IMR-90 (cell line): ENCODE data around the gene CCDC142. TPM values are rescaled to one million over a fixed set of nuclear protein-coding genes. Genes with fewer than 3 reads are reported as not detected.

ENCODE experiments used
- ATAC-seq: fragments of 200-7000 bp; cut with Tn5 transposase; 2 replicates; pipeline ENCODE4 v1.9.1; 2020; ENCODE audit warnings: low read depth, mild to moderate bottlenecking, moderate library complexity
- BruUV-seq: library from RNA; stranded (reverse); fragments of 400-500 nt; replicated peaks from 2 replicates; lab custom pipeline; 2021; lab: Mats Ljungman, UMichigan
- CTCF ChIA-PET: fragments of 300-600 bp; formaldehyde crosslinking; extraction: SDS; loops from one replicate; lab custom pipeline; 2021; ENCODE audit warnings: antibody characterized with exemption; lab: Yijun Ruan, JAX
- POLR2A ChIA-PET: fragments of 300-600 bp; sonication (Branson Sonifier 250); formaldehyde crosslinking; loops from one replicate; lab custom pipeline; 2022; ENCODE audit warnings: antibody characterized with exemption; ENCODE audit not compliant: unreplicated experiment; lab: Charles Lee
- DNase-seq: peaks from one replicate; pipeline ENCODE4 v3.0.0; 2013
- H2AFZ ChIP-seq: replicated peaks from 2 replicates; pipeline ENCODE3; 2013; ENCODE audit warnings: low read length, mild to moderate bottlenecking; ENCODE audit not compliant: poor library complexity
- H2AK5ac ChIP-seq: 2 replicates; pipeline ENCODE4 v1.6.1; 2013; ENCODE audit warnings: low read depth, low read length, inconsistent platforms
- H2AK9ac ChIP-seq: replicated peaks from 2 replicates; pipeline ENCODE3; 2013; ENCODE audit warnings: mild to moderate bottlenecking, low read depth, low read length, moderate library complexity; ENCODE audit not compliant: poor library complexity
- H2BK120ac ChIP-seq: 2 replicates; pipeline ENCODE4 v1.6.1; 2013; ENCODE audit warnings: low read depth, low read length, inconsistent platforms
- H2BK15ac ChIP-seq: 3 replicates; pipeline ENCODE4 v1.6.1; 2013; ENCODE audit warnings: low read depth, low read length, inconsistent platforms
- H2BK20ac ChIP-seq: 2 replicates; pipeline ENCODE4 v1.6.1; 2013; ENCODE audit warnings: low read depth, mild to moderate bottlenecking, inconsistent platforms, low read length, moderate library complexity
- H2BK5ac ChIP-seq: 2 replicates; pipeline ENCODE4 v1.6.1; 2013; ENCODE audit warnings: mild to moderate bottlenecking, low read depth, low read length, inconsistent platforms; ENCODE audit not compliant: poor library complexity, severe bottlenecking
- H3K14ac ChIP-seq: replicated peaks from 2 replicates; pipeline ENCODE4 v1.6.1; 2013; ENCODE audit warnings: low read depth, low read length, inconsistent platforms
- H3K18ac ChIP-seq: 2 replicates; pipeline ENCODE4 v1.6.1; 2013; ENCODE audit warnings: low read depth, low read length, control low read depth
- H3K23ac ChIP-seq: 2 replicates; pipeline ENCODE4 v1.6.1; 2013; ENCODE audit warnings: low read depth, low read length, inconsistent platforms
- H3K27ac ChIP-seq: 2 replicates; pipeline ENCODE4 v1.5.1; 2013; ENCODE audit warnings: mild to moderate bottlenecking, control low read depth, low read length; ENCODE audit not compliant: insufficient read depth
- H3K27me3 ChIP-seq: 2 replicates; pipeline ENCODE4 v1.6.1; 2013; ENCODE audit warnings: low read length; ENCODE audit not compliant: control insufficient read depth, insufficient read depth
- H3K36me3 ChIP-seq: 2 replicates; pipeline ENCODE4 v1.6.1; 2013; ENCODE audit warnings: low read length, mixed read lengths; ENCODE audit not compliant: control insufficient read depth, insufficient read depth
- H3K4ac ChIP-seq: 2 replicates; pipeline ENCODE4 v1.6.1; 2013; ENCODE audit warnings: low read depth, low read length, inconsistent platforms
- H3K4me1 ChIP-seq: 2 replicates; pipeline ENCODE4 v1.6.1; 2013; ENCODE audit warnings: low read length, mixed read lengths; ENCODE audit not compliant: control insufficient read depth, insufficient read depth
- H3K4me2 ChIP-seq: 2 replicates; pipeline ENCODE4 v1.6.1; 2013; ENCODE audit warnings: low read depth, mild to moderate bottlenecking, control low read depth, low read length, moderate library complexity
- H3K4me3 ChIP-seq: 2 replicates; pipeline ENCODE4 v1.5.1; 2013; ENCODE audit warnings: low read depth, mild to moderate bottlenecking, control low read depth, low read length, moderate library complexity; ENCODE audit not compliant: insufficient read depth
- H3K56ac ChIP-seq: 2 replicates; pipeline ENCODE4 v1.6.1; 2013; ENCODE audit warnings: low read length, inconsistent platforms; ENCODE audit not compliant: insufficient read depth; ENCODE audit errors: extremely low read depth
- H3K79me1 ChIP-seq, 2 experiments: 2 replicates each; pipeline ENCODE4 v1.6.1; 2013; ENCODE audit warnings: low read length in 2 of 2, inconsistent platforms in 1 of 2, low read depth in 1 of 2
- H3K9ac ChIP-seq: 2 replicates; pipeline ENCODE4 v1.6.1; 2013; ENCODE audit warnings: low read depth, low read length, control low read depth
- H3K9me1 ChIP-seq: 2 replicates; pipeline ENCODE4 v1.6.1; 2013; ENCODE audit warnings: low read length, inconsistent platforms; ENCODE audit not compliant: insufficient read depth
- H3K9me3 ChIP-seq: 2 replicates; pipeline ENCODE4 v1.6.1; 2013; ENCODE audit warnings: low read length; ENCODE audit not compliant: control insufficient read depth, insufficient read depth
- H4K20me1 ChIP-seq: 2 replicates; pipeline ENCODE4 v1.6.1; 2013; ENCODE audit warnings: low read length, inconsistent platforms; ENCODE audit not compliant: insufficient read depth
- H4K5ac ChIP-seq: 2 replicates; pipeline ENCODE4 v1.6.1; 2013; ENCODE audit warnings: mild to moderate bottlenecking, low read depth, low read length, control low read depth
- H4K8ac ChIP-seq, 2 experiments: 2 replicates each; pipeline ENCODE4 v1.6.1; 2013; ENCODE audit warnings: low read depth in 2 of 2, low read length in 2 of 2, control low read depth in 1 of 2, inconsistent platforms in 1 of 2
- H4K91ac ChIP-seq: 2 replicates; pipeline ENCODE4 v1.6.1; 2013; ENCODE audit warnings: low read depth, low read length, inconsistent platforms; ENCODE audit not compliant: insufficient read depth
- CEBPB ChIP-seq: IDR thresholded peaks from 2 replicates; pipeline ENCODE4 v1.6.1; 2012; ENCODE audit warnings: low read depth, low read length, improper control_type of control experiment
- ELK1 ChIP-seq: fragments of 150-350 bp; IDR thresholded peaks from 2 replicates; pipeline ENCODE4 v1.6.1; 2016; ENCODE audit warnings: low read depth, mild to moderate bottlenecking, low read length, moderate library complexity, borderline replicate concordance
- FOS ChIP-seq: fragments of 150-350 bp; IDR thresholded peaks from 2 replicates; pipeline ENCODE4 v1.6.1; 2016; ENCODE audit warnings: low read depth, low read length
- MXI1 ChIP-seq: IDR thresholded peaks from 2 replicates; pipeline ENCODE4 v1.6.1; 2012; ENCODE audit warnings: low read depth, mild to moderate bottlenecking, low read length, moderate library complexity, borderline replicate concordance
- POLR2A ChIP-seq: IDR thresholded peaks from 2 replicates; pipeline ENCODE4 v1.6.1; 2012; ENCODE audit warnings: mild to moderate bottlenecking, low read depth, low read length
- USF2 ChIP-seq: fragments of 150-350 bp; IDR thresholded peaks from 2 replicates; pipeline ENCODE4 v1.6.1; 2017; ENCODE audit warnings: mild to moderate bottlenecking, antibody characterized with exemption, low read length, low read depth
- WGBS, 2 experiments: methylation state at CpG; one replicate each; pipeline versions ENCODE4 v1.1.5 to v1.1.7; 2013; ENCODE audit warnings: missing lambda C conversion rate in 2 of 2; ENCODE audit not compliant: insufficient read length in 1 of 2; ENCODE audit errors: extremely low coverage in 2 of 2; 5-methylcytosine and 5-hydroxymethylcytosine counted together
- dilution Hi-C: fragments of 300-500 bp; cut with HindIII; formaldehyde crosslinking; loops from one replicate; pipeline ENCODE4 v1.14.3; 2018; ENCODE audit warnings: low sequenced_read_pairs; ENCODE audit not compliant: unreplicated experiment
- in situ Hi-C: fragments of 300-500 bp; cut with MboI; formaldehyde crosslinking; loops from 3 replicates; pipeline ENCODE4 v1.14.3; 2019; ENCODE audit warnings: low sequenced_read_pairs, inconsistent platforms, mixed read lengths
- intact Hi-C: fragments of 100-400 bp; cut with micrococcal nuclease; formaldehyde crosslinking; loops from 2 replicates; pipeline ENCODE4 v1.10.0; 2022
- polyA plus RNA-seq, 3 experiments: library from polyadenylated mRNA; depleted of rRNA; stranded (reverse); fragments of >200 nt; gene quantifications; 2 replicates each; pipeline ENCODE4 v1.2.3, GENCODE V29; 2012; ENCODE audit warnings: low replicate concordance in 1 of 3
- total RNA-seq: library from RNA; depleted of rRNA; stranded (reverse); fragments of >200 nt; gene quantifications from 2 replicates; pipeline ENCODE4 v1.2.3, GENCODE V29; 2012

Gene CCDC142
- total and polyA plus RNA-seq, 2 of the 4 experiments (the other 2 are of a cell fraction): 8.4 to 14.0 TPM

DNA sequence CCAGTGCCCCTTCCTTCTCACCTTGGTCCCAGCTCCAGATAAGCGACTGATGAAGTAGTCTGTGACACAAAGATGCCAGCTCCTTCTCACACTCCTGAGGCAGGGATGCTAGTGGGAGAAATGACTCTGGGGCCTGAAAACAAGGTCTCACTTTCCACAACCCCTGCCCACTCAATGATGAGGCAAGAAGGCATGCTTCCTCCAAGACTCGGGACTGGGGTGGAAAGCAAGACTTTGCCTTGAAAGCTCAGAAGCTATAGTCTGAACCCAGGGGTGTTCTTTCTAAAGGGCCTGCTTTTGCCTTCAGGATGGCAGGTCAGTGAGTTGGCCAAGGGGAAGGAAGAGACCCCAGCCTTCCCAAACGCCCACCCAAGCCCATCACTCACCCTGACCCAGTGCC lies 1.4 kb downstream of the CCDC142 start:
- Histone ChIP-seq H3K56ac (no peak overlapping the region), H3K79me1 (peaks cover 19 to 70% of the 10 kb centered on the region in 2 experiments), H3K36me3 (peaks cover 16% of the 10 kb centered on the region), H3K14ac (peak overlapping the region; percentile 69; the same call in 1 of the 2 replicates), H3K4ac (peak overlapping the region; percentile 50; the same call in 1 of the 2 replicates), H2BK20ac (no peak overlapping the region), H4K91ac (peak overlapping the region; percentile 79; the same call in 1 of the 2 replicates), H3K4me3 (peak overlapping the region; percentile 80), H2BK15ac (no peak overlapping the region), H3K27ac (peak overlapping the region; percentile 87), H2AFZ (peak overlapping the region; percentile 100), H3K9me1 (peaks cover 9% of the 10 kb centered on the region; the same call in 1 of the 2 replicates), H3K9ac (peak overlapping the region; percentile 76), H2BK5ac (peak overlapping the region; percentile 83), H3K18ac (no peak overlapping the region), H3K23ac (peak overlapping the region; percentile 35; the same call in 1 of the 2 replicates), H3K9me3 (no peaks in the 10 kb centered on the region), H2AK5ac (peak overlapping the region; percentile 66; the same call in 1 of the 2 replicates), H3K4me2 (peak overlapping the region; percentile 97), H3K27me3 (no peaks in the 10 kb centered on the region), H2AK9ac (peak overlapping the region; percentile 99), H2BK120ac (no peak overlapping the region), H4K20me1 (peaks cover 3% of the 10 kb centered on the region; the same call in 1 of the 2 replicates), H4K5ac (peak overlapping the region; percentile 5; the same call in 1 of the 2 replicates), H3K4me1 (peaks cover 11% of the 10 kb centered on the region), H4K8ac (peak overlapping the region; percentile 79 to 88; a peak in 2 of 4 replicates)
- CTCF ChIA-PET: interaction anchor here (1.5 to 3.4 kb wide), 2 partner anchors 96 to 107 kb away, joined by 4 to 17 read pairs; no protein-coding TSS in a partner anchor
- BruUV-seq: no TSS peak
- DNase-seq (no peak), ATAC-seq (no peak)
- intact Hi-C loops: no loop called here
- in situ Hi-C loops: loop anchor here (5.0 to 25.0 kb wide), 2 partner anchors 96 to 381 kb away; no protein-coding TSS in a partner anchor
- TF ChIP-seq MXI1 (peak; percentile 47; the same call in 1 of the 2 replicates), ELK1 (no peak), CEBPB (peak; percentile 61; the same call in 1 of the 2 replicates), POLR2A (no peak), USF2 (no peak), FOS (no peak)
- POLR2A ChIA-PET: interaction anchor here (0.6 to 1.0 kb wide), 2 partner anchors 9 to 29 kb away, joined by 5 to 7 read pairs; partner anchors contain the start of gene MRPL53
- dilution Hi-C loops: no loop called here
- no CpG with 5 or more reads among the region's 3 CpGs for WGBS, 2 experiments
